Peyer's patch (tissue), 4 donors: ENCODE measurements around the gene MCMBP. TPM values are rescaled to one million over a fixed set of nuclear protein-coding genes. Genes with fewer than 3 reads are reported as not detected.
"Not testable (repeated sequence)": the region's sequence is repeated elsewhere in the genome, so short reads cannot be mapped to it uniquely, and the experiment has no call there.

ENCODE experiments used
- DNase-seq, 3 donors: peaks; one replicate each; pipeline ENCODE4 v3.0.0-alpha.2; 2017 to 2019
- H3K27ac ChIP-seq, 4 donors: fragments of 200-600 bp; sonication (generic); one replicate each; pipeline ENCODE4 v1.5.1; 2016 to 2019
- H3K27me3 ChIP-seq, 2 donors: fragments of 200-600 bp; sonication (generic); one replicate each; pipeline ENCODE4 v1.5.1; 2019
- H3K36me3 ChIP-seq, 3 donors: fragments of 200-600 bp; sonication (generic); one replicate each; pipeline ENCODE4 v1.5.1; 2016 to 2019
- H3K4me1 ChIP-seq, 4 donors: fragments of 200-600 bp; sonication (generic); one replicate each; pipeline ENCODE4 v1.5.1; 2016 to 2019
- H3K4me3 ChIP-seq, 4 donors: fragments of 200-600 bp; sonication (generic); 1 replicate in 3 of 4; 2 replicates in 1 of 4; pipeline ENCODE4 v1.5.1; 2016 to 2019; ENCODE audit warnings: mild to moderate bottlenecking in 1 of 4
- H3K9me3 ChIP-seq, 4 donors: fragments of 200-600 bp; sonication (generic); one replicate each; pipeline ENCODE4 v1.5.1; 2016 to 2019; ENCODE audit warnings: mild to moderate bottlenecking in 1 of 4
- CTCF ChIP-seq, 6 experiments: fragments of 450-650 bp in 4 of 6; fragments of 200-600 bp in 2 of 6; sonication (generic) in 1 of 6; IDR thresholded peaks; one replicate each; pipeline ENCODE4 v1.5.1; 2017 to 2019; ENCODE audit warnings: antibody characterized with exemption in 6 of 6, mild to moderate bottlenecking in 3 of 6, moderate library complexity in 1 of 6
- POLR2A ChIP-seq, 2 donors: fragments of 450-650 bp; IDR thresholded peaks; one replicate each; pipeline ENCODE4 v1.5.1; 2017; ENCODE audit warnings: antibody characterized with exemption in 2 of 2, mild to moderate bottlenecking in 2 of 2, moderate library complexity in 2 of 2
- total RNA-seq, 4 donors: library from RNA; depleted of rRNA; stranded (reverse); fragments of >200 nt; gene quantifications; one replicate each; pipeline ENCODE4 v1.1.0, GENCODE V29; 2016

MCMBP gene
- total RNA-seq, 4 donors from 2014 or later: 24.4 to 38.8 (median 29.8) TPM

DNA sequence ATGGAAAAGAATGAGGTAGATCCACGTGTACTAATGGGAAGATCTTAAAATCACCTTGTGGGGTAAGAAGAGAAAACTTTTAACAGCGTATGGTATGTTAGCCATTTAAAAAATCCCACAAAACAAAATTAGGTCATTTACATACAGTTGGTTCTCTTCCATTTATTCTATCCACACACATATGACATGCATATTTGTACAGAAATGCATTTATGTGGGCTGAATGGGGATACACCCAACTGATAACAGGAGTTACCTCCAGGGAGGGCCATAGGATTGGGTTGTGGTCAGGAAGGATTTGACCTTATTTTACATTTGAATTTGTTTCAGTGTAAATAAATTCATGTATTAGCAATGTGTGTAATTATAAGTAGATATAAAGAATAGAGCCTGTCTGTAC is 71.5 kb downstream of the MCMBP start:
- no peak for TF ChIP-seq CTCF (IDR thresholded peaks at IDR 0.05)
- no peak for TF ChIP-seq POLR2A (IDR thresholded peaks at IDR 0.05)
- H3K4me3 ChIP-seq: no peak overlapping the region
- no peaks in the 10 kb centered on the region for H3K9me3 ChIP-seq
- no peaks in the 10 kb centered on the region for H3K27me3 ChIP-seq
- H3K36me3 ChIP-seq: peaks cover 0 to 11% (median 0%) of the 10 kb centered on the region in 3 donors
- DNase-seq: no peak
- no peaks in the 10 kb centered on the region for H3K4me1 ChIP-seq
- no peak overlapping the region for H3K27ac ChIP-seq

DNA sequence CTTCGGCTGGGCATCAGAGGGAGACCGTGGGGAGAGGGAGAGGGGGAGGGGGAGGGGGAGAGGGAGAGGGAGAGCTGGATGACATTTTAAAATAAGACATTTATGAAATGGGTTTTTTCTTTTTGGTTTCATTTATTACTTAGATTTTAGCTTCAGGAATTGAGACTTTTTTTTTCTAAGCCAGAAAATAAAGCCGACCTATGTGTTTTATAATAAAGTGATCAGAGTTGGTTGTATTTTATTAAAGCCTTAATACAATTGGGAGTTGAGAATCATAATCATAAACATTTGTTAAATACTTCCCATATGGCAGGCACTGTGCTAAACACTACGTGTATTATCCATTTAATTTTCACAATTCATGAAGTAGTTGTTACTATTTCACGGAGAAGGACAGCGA is 76.6 kb downstream of the MCMBP start:
- TF ChIP-seq CTCF (IDR thresholded peaks at IDR 0.05): no peak
- no peak for TF ChIP-seq POLR2A (IDR thresholded peaks at IDR 0.05)
- no peak for DNase-seq
- H3K36me3 ChIP-seq: no peaks in the 10 kb centered on the region
- H3K27me3 ChIP-seq: no peaks in the 10 kb centered on the region
- peaks cover 0 to 5% (median 0%) of the 10 kb centered on the region in 4 donors for H3K4me1 ChIP-seq
- H3K4me3 ChIP-seq: no peak overlapping the region
- H3K9me3 ChIP-seq: no peaks in the 10 kb centered on the region
- H3K27ac ChIP-seq: no peak overlapping the region

- H3K4me1 ChIP-seq, H3K27ac ChIP-seq, H3K9me3 ChIP-seq, H3K4me3 ChIP-seq, H3K27me3 ChIP-seq, H3K36me3 ChIP-seq, DNase-seq: not testable (repeated sequence)
These were observed 77.5 kb downstream of the MCMBP start for GRCh38 chr10:119795101-119795500.

DNA sequence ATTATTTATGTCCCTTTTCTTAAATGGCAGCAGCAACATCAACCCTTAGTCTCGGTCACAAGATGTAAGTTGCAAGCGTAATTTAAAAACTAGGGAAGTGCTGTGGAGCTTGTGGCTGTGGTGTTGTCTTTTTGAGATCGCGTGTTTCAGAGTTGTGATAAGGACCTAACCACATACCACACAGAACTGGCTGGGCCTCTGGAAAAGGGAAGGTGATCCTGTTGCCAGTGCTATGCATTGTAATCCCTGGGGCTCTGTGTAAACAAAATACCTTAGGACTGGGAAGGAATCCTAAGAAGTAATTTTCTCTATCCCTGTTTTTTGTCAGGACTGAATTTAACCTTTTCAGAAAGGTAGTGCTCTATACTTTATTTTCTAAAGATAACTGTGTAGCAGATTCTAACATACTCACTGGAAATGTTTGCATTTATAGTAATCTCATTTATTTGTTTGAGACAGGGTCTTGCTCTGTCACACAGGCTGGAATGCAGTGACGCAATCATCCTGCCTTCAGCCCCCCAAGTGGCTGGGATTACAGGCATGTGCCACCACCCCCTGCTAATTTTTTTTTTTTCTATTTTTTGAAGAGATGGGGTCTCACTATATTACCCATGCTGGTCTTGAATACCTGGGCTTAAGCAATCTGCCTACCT is 86.4 kb downstream of the MCMBP start:
- DNase-seq: no peak
- H3K27ac ChIP-seq: no peak overlapping the region

GRCh38 chr10:119784340-119785067 is 88.1 kb downstream of the MCMBP start:
- no peaks in the 10 kb centered on the region for H3K27me3 ChIP-seq
- TF ChIP-seq CTCF (IDR thresholded peaks at IDR 0.05): no peak
- H3K9me3 ChIP-seq: no peaks in the 10 kb centered on the region
- H3K36me3 ChIP-seq: no peaks in the 10 kb centered on the region
- no peak for DNase-seq
- peaks cover 0 to 11% (median 0%) of the 10 kb centered on the region in 4 donors for H3K4me1 ChIP-seq
- H3K4me3 ChIP-seq: no peak overlapping the region
- H3K27ac ChIP-seq: no peak overlapping the region

More for the DNA sequence above, 86.4 kb downstream of the MCMBP start:
- TF ChIP-seq CTCF (IDR thresholded peaks at IDR 0.05) (no peak), POLR2A (IDR thresholded peaks at IDR 0.05) (no peak)
- Histone ChIP-seq H3K36me3 (no peaks in the 10 kb centered on the region), H3K4me1 (peaks cover 0 to 11% (median 0%) of the 10 kb centered on the region in 4 donors), H3K9me3 (no peaks in the 10 kb centered on the region), H3K4me3 (no peak overlapping the region), H3K27me3 (no peaks in the 10 kb centered on the region)

DNA sequence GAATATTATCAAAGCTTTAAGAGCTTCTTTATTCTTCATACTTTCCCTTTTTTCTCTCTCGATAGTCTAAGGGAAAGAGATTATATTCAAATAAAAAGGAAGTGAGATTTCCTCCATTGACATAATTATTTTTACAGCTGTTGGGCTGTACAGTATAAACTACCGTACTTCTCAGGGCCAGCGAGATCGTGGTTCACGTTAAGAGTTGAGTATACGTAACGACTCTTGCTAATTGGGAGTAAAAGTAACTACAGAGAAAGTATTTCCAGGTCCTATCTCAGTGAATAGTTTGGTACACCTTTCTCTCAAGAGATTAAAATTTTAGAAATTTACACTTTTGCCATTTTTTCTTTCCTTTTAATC is 89.0 kb downstream of the MCMBP start:
- peaks cover 0 to 11% (median 0%) of the 10 kb centered on the region in 4 donors for H3K4me1 ChIP-seq
- H3K27ac ChIP-seq: no peak overlapping the region
- H3K4me3 ChIP-seq: no peak overlapping the region
- H3K9me3 ChIP-seq: no peaks in the 10 kb centered on the region
- DNase-seq: peak in 1 of 3 donors; percentile 28
- H3K27me3 ChIP-seq: no peaks in the 10 kb centered on the region
- H3K36me3 ChIP-seq: no peaks in the 10 kb centered on the region
- no peak for TF ChIP-seq CTCF (IDR thresholded peaks at IDR 0.05)
- TF ChIP-seq POLR2A (IDR thresholded peaks at IDR 0.05): no peak
